Measurements from ENCODE around the gene ARHGAP4.

Gene ARHGAP4

DNA sequence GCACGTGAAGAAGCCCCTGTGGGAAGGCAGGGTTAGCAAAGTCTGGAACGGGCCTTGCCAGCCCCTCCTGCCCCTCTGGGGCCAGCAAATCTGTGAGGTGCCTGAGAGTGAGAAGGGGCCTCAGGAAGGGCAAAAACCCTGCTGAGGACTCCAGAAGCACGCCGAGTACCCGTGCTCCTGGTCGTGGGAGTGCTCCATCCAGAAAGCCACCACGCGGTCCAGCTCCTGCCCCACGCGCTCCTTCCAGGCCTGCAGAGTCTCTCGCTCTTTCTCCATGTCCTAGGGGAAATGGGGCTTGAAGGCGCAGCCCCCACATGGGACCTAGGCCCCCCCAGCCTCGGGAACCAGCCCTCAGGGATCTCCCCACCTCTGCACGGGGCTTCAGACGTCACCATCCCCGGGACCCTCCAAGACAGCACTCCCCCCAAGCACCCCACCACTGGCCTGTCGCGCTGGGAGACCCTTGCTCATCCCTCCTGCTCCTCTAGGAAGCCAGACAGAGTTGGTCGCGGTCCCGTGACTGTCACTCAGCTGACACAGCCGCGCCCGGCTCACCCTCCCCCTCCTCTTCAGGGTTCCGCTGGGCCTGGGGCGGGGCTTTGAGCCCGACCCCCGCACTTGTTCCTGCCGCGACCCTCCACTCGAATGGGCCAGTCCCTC is 18.2 kb upstream of the ARHGAP4 start, which contains the start of gene RENBP:
Gene RENBP (minus strand): TSS at position 504 of the 660 bp plus-strand sequence. CDS start 33 bp downstream, at position 471.
- no peak for DNase-seq

DNA sequence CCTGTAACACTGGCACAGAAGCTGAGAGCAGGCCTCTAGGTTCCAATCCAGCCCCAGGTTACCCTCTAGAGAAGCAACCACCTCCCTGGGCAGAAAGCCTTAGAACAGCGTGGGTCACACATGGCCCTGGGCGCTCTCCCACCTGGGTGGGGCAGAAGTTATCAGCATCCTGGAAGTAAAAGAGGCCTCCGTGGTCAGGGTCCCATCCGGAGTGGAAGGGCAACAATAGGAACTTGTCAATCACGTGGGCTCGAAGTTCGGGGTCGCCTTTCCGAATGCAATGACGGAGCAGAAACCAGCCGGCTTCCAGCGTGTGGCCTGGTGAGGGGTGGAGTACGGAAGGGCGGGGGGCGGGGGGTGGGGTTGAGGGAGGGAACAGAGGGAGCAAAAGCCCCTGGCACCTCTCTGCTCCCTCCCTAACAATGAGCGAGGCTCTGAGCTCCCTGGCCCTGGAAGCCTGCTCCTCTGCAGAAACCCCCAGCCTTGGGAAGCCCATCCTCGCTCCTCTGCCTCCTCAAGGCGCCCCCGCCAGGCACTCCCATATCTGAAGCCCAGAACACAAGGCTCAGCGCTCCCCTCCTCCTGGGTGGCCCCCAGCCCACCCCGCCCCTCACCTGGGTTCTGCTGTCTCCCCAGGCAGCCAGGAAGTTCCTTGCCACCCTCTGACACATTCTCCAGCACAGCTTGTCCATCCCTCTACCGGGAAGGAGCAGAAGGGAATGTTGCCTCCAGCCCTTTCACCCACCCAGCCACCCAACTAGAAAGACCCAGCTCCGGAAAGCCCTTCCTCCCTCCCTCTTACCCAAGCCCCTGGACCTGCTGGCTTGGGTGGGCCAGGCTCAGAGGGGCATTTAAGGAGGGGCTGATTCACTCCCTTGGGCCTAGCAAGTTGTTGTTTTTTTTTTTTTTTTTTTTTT is 15.5 kb upstream of the ARHGAP4 start:
- DNase-seq, result no peak

DNA sequence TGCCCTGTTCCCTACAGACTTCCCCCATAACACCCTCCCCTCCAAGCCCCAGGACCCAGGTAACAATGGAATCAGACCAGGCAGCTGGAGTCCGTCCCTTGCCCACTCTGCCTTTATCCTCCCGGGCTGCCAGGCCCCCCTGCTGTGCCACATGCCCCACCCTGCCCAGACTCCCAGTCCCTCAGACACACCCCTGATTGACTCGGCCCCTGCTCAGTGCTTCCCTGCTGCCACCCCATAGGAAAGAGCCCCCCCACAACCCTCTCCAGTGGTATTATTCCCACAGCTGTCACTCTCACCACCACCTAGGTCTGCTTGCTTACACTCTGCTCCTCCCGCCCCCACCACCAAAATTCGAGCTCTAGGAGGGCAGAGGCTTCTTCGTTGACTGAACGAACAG is 13.5 kb upstream of the ARHGAP4 start:
- DNase-seq, result no peak

DNA sequence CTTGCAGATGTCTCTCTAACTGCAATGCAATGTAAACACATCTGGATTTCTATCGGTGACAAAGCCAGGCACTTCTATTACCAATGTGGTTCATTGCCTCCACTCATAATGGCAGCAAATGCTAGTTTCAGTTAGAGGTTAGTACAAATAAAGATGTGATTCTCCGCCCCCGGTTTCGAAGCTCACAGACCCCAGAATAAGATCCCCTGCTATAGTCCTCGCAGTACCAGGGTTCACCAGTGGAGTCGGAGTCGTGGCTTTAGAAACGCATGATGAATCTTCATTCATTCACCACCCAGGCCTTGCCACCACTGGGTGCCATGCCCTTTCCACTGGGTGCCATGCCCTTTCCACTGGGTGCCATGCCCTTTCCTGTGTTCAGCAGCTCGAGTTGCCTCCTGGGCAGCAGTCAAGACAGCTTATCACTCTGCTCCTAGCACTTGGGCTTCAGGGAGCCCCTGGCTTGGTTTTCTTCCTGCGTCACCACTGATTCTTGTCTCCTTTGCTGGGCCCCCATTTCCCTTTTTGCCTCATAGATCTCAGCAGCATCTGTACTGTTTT is 12.2 kb upstream of the ARHGAP4 start:
- no peak for DNase-seq

DNA sequence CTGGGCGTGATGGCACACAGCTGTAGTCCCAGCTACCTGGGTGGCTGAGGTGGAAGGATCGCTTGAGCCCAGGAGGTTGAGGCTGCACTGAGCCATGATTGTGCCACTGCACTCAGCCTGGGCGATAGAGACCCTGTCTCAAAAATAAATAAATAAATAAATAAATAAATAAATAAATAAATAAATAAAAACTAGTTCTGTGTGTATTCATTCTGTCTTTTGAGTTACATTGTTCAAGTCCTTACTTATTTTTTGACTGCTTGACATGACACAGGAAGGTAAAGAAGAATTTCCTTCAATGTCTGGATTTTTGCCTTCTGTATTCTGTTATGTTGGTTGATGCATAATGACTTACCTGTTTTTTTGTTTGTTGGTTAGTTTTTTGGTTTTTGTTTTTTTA is 11.0 kb upstream of the ARHGAP4 start:
- DNase-seq, result no peak

DNA sequence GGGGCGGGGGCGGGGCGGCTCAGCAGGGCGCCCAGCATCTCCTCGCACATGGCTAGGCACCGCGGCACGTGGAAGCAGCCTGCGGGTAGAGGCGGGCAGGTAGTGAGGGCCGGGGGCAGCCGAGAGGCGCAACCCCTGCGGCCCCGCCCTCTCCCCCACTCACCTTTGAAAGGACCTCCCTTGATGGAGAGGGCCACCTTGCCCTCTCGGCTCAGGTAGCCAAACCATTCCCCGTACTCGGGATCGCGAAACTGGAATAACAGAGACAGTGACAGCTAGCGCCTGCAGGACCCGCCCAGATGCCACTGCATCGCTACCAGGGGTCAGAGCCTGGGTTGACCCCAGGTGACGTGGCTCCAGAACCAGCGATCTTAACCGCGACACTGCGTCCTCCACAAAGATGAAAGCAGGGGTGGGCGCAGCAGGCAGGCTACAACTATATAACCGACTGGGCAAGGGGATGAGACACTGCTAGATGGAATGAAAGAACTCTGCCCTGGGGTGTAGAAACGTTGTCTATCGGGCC is 9.3 kb upstream of the ARHGAP4 start:
- no peak for DNase-seq

DNA sequence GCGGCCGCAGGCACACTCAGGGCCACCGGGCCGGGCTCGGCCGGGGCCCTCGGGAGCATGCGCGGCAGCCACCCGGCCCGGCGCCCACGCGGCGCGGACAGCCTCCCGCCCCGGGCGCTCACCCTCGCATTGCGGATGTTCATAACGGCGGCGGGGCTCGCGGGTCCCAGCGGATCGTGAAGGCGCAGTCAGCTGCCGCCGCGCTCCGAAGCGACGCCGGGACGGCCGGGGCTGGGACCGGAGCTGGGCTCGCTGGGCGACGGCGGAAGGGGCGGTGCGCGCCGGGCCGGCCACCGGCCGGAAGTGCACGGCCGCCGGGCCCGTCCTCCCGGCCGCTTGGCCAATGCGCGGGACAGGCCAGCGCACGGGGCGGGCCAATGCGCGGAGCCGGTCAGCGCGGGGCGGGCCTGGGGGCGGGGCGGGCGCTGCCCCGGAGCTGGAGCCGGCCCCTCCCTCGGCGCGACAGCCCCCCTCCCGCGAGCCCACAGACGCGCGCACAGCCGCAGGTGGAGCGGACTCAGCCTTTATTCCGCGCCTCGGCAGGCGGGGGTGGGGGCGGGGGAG is 8.8 kb upstream of the ARHGAP4 start, which contains the start of gene NAA10:
Gene NAA10 (minus strand): TSS at position 276 of the 564 bp plus-strand sequence. CDS start 133 bp downstream, at position 143.
- DNase-seq, result peak; percentile 44

DNA sequence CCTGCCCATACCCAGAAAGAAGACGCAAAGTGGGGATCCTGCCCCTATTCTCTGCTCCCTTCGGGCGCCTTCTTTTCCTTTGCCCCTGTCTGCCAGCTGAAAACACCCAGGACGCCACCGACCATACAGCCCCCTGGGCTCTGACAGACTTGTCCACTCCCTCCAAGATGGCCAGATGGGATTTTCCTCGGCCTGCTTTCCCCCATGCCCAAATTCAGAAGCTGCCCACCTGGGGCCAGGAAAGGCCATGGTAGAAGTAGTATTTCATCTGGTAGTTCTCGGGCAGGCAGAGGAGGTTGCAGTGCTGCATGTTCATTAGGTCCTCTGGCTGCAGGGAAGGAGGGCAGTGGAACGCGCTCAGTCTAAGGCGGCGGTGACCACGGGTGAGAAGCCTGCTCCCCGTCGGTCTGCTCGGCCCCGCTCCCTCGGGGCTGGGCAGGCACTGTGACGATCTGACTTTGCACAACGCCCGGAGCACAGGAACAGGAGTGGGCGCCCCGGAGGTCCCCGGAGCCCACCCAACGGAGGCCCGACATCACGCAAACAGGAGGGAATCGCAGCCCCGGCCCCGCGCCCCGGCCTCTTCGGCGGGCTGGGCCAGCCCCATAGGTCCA is 8.2 kb upstream of the ARHGAP4 start:
- no peak for DNase-seq

DNA sequence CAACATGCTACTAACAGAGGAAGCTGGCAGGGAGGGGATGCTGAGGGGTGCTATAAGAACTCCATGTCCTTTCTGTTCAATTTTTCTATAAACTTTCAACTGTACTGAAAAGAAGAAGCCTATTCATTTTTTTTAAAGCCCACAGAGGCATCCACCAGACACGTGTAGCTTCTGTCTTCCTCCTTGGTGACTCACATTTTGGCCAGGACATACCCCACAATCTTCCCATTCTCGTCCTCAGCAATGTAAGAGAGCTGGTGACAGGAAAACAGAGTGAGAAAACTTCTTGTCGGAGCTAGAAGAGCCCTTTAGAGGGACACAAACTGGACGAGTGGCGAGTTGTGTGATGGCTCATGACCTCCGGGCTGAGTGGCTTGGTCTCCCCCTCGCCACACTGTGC is 7.7 kb upstream of the ARHGAP4 start:
- no peak for DNase-seq

DNA sequence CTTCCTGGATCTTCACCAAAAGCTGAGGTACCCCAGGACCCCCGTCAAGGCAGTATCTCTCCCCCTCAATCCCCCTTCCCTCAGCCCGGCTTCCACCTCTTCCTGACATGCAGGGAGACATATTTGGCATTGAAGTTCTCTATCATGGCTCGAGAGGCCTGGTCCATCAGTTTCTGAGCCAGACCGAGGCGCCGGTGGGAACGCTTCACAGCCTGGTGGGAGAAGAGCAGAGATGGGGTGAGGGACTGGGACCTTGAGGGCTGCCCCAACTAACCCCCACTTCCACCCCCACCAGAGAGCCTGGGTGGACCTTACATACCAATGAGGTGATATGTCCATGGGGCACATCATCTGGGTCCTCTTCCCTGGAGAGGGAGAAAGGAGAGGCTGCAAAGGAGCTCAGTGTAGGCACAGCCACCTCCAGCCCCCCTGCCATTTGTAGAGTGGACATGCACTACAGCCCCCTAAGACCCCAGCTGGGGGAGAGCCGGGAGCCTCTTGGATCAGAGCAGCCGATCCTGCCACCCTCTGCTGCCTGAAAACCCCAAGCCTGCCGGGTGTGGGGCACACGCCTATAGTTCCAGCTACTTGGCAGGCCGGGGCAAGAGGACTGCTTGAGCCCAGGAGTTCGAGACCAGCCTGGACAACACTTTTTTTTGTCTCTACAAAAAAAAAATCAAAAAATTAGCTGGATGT is 6.3 kb upstream of the ARHGAP4 start:
- no peak for DNase-seq

DNA sequence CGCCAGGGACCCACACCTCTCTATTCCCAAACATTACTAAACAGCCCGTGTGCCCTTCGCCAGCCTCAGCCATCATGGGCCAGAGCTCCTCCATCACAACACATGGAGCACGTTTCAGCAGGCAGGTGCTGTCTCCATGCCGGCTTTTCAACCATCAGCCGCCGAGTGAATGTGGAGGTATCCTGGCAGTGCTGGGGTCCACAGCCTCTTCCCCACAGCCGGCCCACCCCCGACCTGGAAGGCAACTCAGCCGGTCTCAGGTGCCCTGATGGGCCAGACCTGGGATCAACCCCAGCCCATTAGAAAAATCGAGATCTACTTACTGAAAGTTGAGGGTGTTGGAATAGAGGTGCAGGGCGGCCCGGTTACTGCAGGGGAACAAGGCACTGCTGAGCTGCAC is 5.7 kb upstream of the ARHGAP4 start:
- no peak for DNase-seq

DNA sequence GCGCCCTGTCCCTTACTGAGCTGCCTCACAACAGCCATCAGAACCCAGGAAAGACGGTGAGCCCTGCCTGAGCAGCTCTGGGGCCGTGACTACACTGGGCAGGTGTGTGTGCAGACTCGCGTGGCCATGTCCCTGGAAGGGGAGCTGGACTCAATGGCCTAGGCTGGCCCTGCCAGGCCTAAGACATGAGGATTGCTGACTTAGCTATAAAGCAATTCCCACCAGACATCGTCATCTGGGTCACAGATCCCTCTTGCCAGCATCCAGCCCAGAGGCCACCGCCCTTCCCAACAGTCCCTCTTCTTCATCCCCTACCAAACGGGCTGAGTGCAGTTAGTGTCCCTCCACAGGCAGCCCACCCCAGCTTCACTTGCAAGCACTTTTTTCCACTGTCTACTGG is 5.1 kb upstream of the ARHGAP4 start:
- DNase-seq, result no peak

DNA sequence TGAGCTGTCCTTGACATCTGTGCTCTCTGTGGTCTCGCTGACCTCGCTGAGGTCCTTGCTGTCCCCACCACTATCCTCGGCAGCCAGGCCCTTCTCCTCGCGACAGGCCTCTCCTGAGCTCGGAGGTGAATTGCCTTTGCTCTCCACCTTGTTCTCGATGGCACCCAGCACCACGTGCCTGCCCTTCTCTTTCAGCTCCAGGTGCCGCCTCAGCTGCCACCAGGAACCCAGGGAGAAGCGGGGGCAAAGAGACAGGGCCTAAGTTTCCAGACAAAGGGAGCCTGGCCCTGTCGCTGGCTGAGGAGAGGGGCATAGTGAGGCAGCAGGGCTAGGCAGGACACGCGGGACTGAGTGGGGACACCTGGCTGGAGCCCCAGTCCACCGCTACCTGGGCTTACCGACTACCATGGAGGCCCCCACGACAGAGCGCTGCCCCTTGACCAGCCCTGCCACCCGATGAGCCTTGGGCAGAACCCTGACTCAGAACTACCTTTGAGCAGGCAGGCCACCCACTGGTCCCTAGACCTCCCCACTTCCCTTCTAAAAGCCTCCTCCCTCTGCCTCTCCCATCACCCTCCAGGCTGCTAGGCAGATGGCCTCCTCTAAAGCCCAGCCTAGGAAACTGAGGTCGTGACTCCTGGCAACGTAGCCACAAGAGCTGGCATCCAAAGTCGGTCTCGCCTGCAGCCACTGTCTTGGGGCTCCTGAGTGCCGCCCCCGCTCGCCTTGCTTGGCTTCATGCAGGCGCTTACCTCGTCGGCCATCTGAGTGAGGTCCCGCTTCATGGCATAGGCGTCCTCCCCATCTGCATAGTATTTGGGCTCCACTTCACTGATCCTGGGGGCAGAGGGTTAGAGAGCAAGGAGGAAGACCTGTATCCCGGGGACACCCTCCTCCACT is 4.2 kb upstream of the ARHGAP4 start:
- no peak for DNase-seq

DNA sequence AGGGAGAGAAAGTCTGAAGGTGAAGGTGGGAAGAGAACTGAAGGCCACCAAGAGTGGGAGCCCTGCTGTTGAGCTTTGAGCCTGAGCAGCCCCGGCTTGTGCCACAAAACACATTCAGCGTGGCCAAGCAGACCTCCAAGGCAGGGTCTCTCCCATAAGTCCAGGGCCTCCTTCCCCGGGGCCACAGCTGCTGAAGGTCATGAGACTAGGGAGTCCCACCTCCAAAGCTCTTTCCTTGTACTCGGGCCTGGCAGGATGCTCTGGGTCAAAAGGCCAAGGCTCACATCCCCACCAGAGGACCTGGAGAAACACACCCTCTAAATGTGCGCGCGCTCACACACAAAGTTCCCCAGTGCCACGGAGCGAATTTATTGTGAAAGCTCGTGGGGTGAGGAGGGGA is 3.5 kb upstream of the ARHGAP4 start:
- DNase-seq, result no peak

DNA sequence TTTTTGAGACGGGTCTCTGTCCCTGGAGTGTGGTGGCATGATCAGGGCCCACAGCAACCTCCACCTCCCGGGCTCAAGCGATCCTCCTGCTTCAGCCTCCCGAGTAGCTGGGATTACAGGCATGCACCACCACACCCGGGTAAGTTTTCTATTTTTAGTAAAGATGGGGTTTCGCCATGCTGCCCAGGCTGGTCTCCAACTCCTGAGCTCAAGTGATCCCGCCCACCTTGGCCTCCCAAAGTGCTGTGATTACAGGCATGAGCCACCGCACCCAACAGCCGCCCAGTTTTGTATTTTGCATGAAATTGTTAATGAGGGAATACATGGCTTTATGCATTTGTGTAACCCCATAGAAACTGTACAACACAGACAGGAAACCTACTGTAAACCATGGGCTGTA is 2.8 kb upstream of the ARHGAP4 start:
- no peak for DNase-seq

DNA sequence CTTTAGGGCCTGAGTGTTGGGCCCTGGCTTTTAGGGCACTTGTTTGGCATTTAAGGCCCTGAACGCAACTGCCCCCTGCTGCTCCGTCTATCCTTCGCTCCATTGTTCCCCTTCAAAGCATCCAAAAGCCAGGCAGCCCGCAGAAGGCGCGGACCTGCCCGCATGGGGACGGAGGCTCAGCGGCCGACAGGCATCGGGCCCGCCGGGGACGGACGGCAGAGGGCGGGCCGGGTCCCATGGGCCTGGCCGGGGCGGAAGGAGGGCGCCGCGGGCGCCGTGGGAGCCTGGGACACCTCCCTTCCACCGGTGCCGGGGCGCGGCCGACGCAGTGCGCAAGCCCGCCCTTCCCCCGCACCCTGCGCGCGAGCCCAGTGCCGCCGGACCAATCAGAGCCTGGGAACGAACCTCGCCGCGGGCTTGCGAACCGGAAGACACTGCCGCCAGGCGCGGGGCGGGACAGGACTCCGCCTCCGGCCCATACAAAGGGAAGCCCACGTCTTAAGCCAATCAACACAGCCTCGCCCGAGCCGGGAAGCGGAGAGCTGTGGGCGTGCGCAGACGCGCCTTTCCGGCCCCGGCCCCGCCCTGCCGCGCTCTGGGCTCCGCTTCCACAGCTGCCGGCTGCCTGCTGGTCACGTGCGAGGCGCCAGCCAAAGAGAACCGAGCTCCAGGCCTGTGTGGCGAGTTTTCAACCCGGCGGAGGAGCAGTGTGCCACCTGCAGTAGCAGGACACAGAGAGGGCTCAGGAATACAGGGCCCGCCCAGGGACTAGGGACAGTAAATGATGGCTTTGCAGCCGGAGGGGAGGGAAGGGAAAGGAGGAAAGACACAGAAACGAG is 2.1 kb upstream of the ARHGAP4 start:
- peak; percentile 94 for DNase-seq

DNA sequence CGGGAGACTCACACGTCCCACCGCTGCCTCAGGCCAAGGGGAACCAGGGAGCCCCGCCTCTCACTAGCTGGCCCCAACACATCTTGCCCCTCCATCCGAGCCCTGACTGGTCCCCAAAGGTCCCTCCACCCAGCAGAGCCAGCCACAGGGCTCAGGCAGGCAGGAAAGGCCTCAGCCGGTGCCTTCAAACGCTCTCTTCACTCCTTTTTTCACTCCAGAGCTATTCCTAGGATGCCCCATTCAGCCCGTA is 1.5 kb upstream of the ARHGAP4 start:
- no peak for DNase-seq

DNA sequence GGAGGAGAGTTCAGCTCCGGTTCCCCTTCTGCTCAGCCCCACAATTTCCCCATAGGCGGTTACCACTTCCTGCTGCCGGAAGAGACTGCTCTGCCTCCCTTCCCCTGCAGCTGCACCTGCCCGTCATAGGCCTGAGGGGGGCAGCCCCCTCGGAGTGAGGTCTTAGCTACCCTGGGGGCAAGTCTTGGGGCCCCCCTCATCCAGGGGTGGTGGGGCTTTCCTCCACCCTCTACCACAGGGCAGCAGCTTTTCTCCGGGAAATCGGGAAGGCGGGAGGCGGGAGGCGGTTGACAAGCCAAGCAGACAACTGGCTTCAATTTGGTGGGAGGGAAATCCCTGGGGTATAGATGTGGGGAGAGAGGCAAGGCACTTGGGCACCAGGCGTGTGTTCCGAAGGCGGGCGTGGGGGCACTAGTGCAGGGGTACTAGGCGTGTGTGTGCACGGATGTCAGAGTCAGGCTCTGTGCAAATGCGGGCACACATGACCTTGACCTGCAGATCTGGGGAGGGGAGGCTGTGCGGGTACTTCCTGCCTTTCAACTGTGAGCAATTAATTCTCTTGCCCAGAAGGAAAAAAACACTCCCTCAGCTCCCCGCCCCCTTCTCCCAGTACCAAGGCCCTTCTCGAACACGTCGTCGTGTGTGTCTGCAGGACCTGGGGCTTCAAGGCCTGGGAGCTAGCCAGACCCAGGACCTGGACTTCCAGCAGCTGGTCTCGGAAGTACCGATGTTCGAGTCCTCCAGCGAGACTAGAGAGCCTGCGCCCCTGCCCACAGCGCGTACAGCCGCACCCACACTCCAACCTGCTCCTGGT is 1.0 kb upstream of the ARHGAP4 start:
- DNase-seq, result peak; percentile 53

DNA sequence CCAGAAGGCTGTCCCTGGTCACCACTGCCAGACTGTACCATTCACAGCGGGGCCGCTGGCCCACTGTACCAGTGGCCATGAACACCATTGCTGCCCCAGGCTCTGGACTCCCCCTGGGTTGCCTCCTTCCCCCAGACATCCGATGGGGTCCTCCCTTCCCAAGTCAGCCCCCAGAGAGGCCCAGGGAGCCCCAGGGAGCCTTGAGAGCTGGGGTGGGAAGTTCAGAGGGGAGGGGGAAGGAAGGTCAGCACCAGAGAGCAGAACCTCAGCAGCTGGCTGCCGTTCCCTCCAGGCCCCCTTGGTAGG is 441 bp upstream of the ARHGAP4 start:
- DNase-seq, result no peak

DNA sequence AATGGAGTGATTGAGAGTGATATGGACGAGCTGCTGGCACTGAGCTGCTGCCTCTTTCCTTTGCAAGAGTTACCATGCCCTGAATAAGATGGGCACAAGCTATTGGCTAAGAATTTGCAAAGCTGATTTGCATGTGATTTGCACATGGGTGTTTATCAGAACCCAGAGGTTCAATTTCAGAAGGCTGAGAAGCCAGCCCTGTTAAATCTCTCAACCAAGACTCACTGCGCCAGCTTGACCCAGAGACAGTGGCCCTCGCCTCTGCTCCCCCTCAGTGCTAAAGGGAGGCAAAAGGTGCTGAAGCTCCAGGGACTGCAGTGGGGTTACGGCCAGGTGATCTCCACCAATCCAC is 701 bp downstream of the ARHGAP4 start:
- peak; percentile 86 for DNase-seq
